Stimulated activated CD8-positive, alpha-beta memory T cell treated with anti-CD3 and anti-CD28 coated beads, Interleukin-4, amount 100 ng/mL, for 4 hours (primary cell): ENCODE results near the gene ITGB7.

ENCODE experiments used
- DNase-seq, 2 donors: peaks; one replicate each; pipeline ENCODE4 v3.0.0-alpha.2; 2020; ENCODE audit warnings: low read depth in 2 of 2, low spot score in 1 of 2

ITGB7 gene

GRCh38 chr12:53152390-53152789, 54.7 kb downstream of the ITGB7 start:
- DNase-seq = no peak

GRCh38 chr12:53151039-53151438, 56.0 kb downstream of the ITGB7 start:
- no peak for DNase-seq

- DNase-seq = no peak
Observed at GRCh38 chr12:53147653-53148052, 59.4 kb downstream of the ITGB7 start.

- DNase-seq = no peak
Observed at GRCh38 chr12:53147181-53147580, 59.9 kb downstream of the ITGB7 start.

GRCh38 chr12:53145383-53146260, 61.4 kb downstream of the ITGB7 start:
- DNase-seq = no peak

GRCh38 chr12:53143355-53143754, 63.7 kb downstream of the ITGB7 start:
- no peak for DNase-seq
